Kidney (tissue), 14 donors: Measurements from ENCODE around the gene LSAMP. TPM values are rescaled to one million over a fixed set of nuclear protein-coding genes. Genes with fewer than 3 reads are reported as not detected.

Experiments used
- DNase-seq, 5 donors: peaks; one replicate each; pipeline ENCODE4 v3.0.0-alpha.2; 2013 to 2020
- FAIRE-seq: peaks from 2 replicates; lab custom pipeline; 2012; peaks lifted over from hg19 to GRCh38; lab: Jason Lieb, UNC
- H3K27ac ChIP-seq, 2 donors: one replicate each; pipeline ENCODE4 v1.7.0; 2013; ENCODE audit warnings: low read depth in 2 of 2, low read length in 2 of 2, inconsistent platforms in 1 of 2
- H3K27me3 ChIP-seq: one replicate; pipeline ENCODE4 v1.7.1; 2013; ENCODE audit warnings: low read length, inconsistent platforms; ENCODE audit not compliant: control insufficient read depth, insufficient read depth
- H3K36me3 ChIP-seq, 3 donors: one replicate each; pipeline versions ENCODE4 v1.7.0 to v1.7.1; 2013; ENCODE audit warnings: low read length in 3 of 3, control low read depth in 1 of 3, inconsistent platforms in 1 of 3; ENCODE audit not compliant: insufficient read depth in 3 of 3, control insufficient read depth in 2 of 3
- H3K4me1 ChIP-seq, 3 donors: one replicate each; pipeline versions ENCODE4 v1.7.0 to v1.7.1; 2013; ENCODE audit warnings: low read length in 3 of 3, inconsistent platforms in 1 of 3, low read depth in 1 of 3; ENCODE audit not compliant: control insufficient read depth in 2 of 3, insufficient read depth in 2 of 3
- H3K4me3 ChIP-seq, 3 donors: one replicate each; pipeline versions ENCODE4 v1.7.0 to v1.8.1; 2013; ENCODE audit warnings: low read length in 3 of 3, control low read depth in 1 of 3, inconsistent platforms in 1 of 3
- H3K9ac ChIP-seq, 3 donors: one replicate each; pipeline versions ENCODE4 v1.7.0 to v1.7.1; 2013; ENCODE audit warnings: low read length in 3 of 3, control low read depth in 1 of 3, inconsistent platforms in 1 of 3
- H3K9me3 ChIP-seq, 3 donors: one replicate each; pipeline versions ENCODE4 v1.7.0 to v1.7.1; 2013; ENCODE audit warnings: low read length in 3 of 3, control low read depth in 1 of 3, inconsistent platforms in 1 of 3; ENCODE audit not compliant: control insufficient read depth in 2 of 3, insufficient read depth in 1 of 3
- CTCF ChIP-seq: IDR thresholded peaks from 3 replicates; pipeline ENCODE4 v1.5.1; 2012; ENCODE audit warnings: mild to moderate bottlenecking, moderate library complexity, borderline replicate concordance; ENCODE audit not compliant: insufficient read depth; ENCODE audit errors: extremely low read depth
- intact Hi-C: fragments of 100-400 bp; cut with DNase I; formaldehyde crosslinking; loops from one replicate; pipeline ENCODE4 v1.11.1; 2022
- polyA plus RNA-seq: library from polyadenylated mRNA; stranded (reverse); fragments of 350-450 nt; fragmentation: Illumina TruSeq; extraction: RNeasy Lipid Tissue Mini Kit (QIAGEN cat#74804); gene quantifications from one replicate; pipeline ENCODE4 v1.2.3, GENCODE V29; 2014; ENCODE audit warnings: low read depth, low replicate concordance; ENCODE audit not compliant: insufficient read depth
- total RNA-seq: library from RNA; stranded (reverse); fragmentation: NEBNext Ultra II Directional; extraction: Animal tissue kit (Norgen Biotek cat#: 25700); gene quantifications from one replicate; pipeline ENCODE4 v1.2.1, GENCODE V29; 2021
- donor health status: control.
- donor health status: control.
- donor health status: control.
- donor health status: control.
- donor health status: control.
- donor health status: DM: yes; HTN: yes; CAD: no.
- donor health status: Normal renal cell carcinoma (clear cell type).

Gene LSAMP
- total and polyA plus RNA-seq, 2 donors from 2014 or later: 1.4 to 3.5 TPM

GRCh38 chr3:115989684-115990421, 455.4 kb downstream of the LSAMP start:
- no peak overlapping the region for H3K9ac ChIP-seq
- H3K4me1 ChIP-seq: no peaks in the 10 kb centered on the region
- DNase-seq (no peak), FAIRE-seq (no peak)
- no peak for TF ChIP-seq CTCF
- no peaks in the 10 kb centered on the region for H3K27me3 ChIP-seq
- H3K27ac ChIP-seq: no peak overlapping the region
- no peaks in the 10 kb centered on the region for H3K36me3 ChIP-seq
- H3K4me3 ChIP-seq: no peak overlapping the region
- intact Hi-C loops: no loop called here
- H3K9me3 ChIP-seq: no peaks in the 10 kb centered on the region

- no peaks in the 10 kb centered on the region for H3K27me3 ChIP-seq
- DNase-seq (no peak), FAIRE-seq (no peak)
- no peak overlapping the region for H3K27ac ChIP-seq
- H3K4me3 ChIP-seq: no peak overlapping the region
- H3K36me3 ChIP-seq: no peaks in the 10 kb centered on the region
- H3K4me1 ChIP-seq: no peaks in the 10 kb centered on the region
- intact Hi-C loops: no loop called here
- no peak overlapping the region for H3K9ac ChIP-seq
- TF ChIP-seq CTCF: no peak
- H3K9me3 ChIP-seq: no peaks in the 10 kb centered on the region
Observed at GRCh38 chr3:115986555-115987207, 458.6 kb downstream of the LSAMP start.

GRCh38 chr3:115982629-115983028, 462.7 kb downstream of the LSAMP start:
- no peak for TF ChIP-seq CTCF
- FAIRE-seq (no peak), DNase-seq (no peak)
- Histone ChIP-seq H3K27ac (no peak overlapping the region), H3K4me3 (no peak overlapping the region), H3K36me3 (no peaks in the 10 kb centered on the region), H3K9ac (no peak overlapping the region), H3K27me3 (no peaks in the 10 kb centered on the region), H3K9me3 (no peaks in the 10 kb centered on the region), H3K4me1 (no peaks in the 10 kb centered on the region)
- intact Hi-C loops: no loop called here
